ENCODE data around the gene NCBP2L. TPM values are rescaled to one million over a fixed set of nuclear protein-coding genes. Genes with fewer than 3 reads are reported as not detected.

NCBP2L gene
- total RNA-seq, 1 experiment from 2014 or later, result not detected

GRCh38 chrX:107730991-107731766 is 46.4 kb upstream of the NCBP2L start:
- ChIA-PET POLR2A (ENCODE audit: unreplicated experiment) (no interaction called here), CTCF (interaction anchor here (0.9 kb wide), 1 partner anchor 44 kb away, joined by 4 read pairs; the partner anchor contains the start of gene TSC22D3)
- peak overlapping the region; percentile 70 for H3K4me2 ChIP-seq (ENCODE audit: low read length)

GRCh38 chrX:107731831-107732502 is 45.6 kb upstream of the NCBP2L start:
- POLR2A ChIA-PET (ENCODE audit: unreplicated experiment), result no interaction called here
- H3K4me1 ChIP-seq (ENCODE audit: insufficient read depth, low read length), result peaks cover 46% of the 10 kb centered on the region
- DNase-seq, result peak; percentile 84
- no peaks in the 10 kb centered on the region for H3F3A ChIP-seq (ENCODE audit: low read length, unreplicated experiment)
- no peaks in the 10 kb centered on the region for H3K9me2 ChIP-seq (replicated peaks; ENCODE audit: low read length)
- no peaks in the 10 kb centered on the region for H3K9me3 ChIP-seq (ENCODE audit: low read length)
- no TSS peak for BruUV-seq (replicated peaks)
- no peaks in the 10 kb centered on the region for H3K27me3 ChIP-seq (ENCODE audit: low read length)
- TF ChIP-seq EZH2phosphoT487 (IDR thresholded peaks at IDR 0.05; ENCODE audit: borderline replicate concordance, low read length), result no peak
- TF ChIP-seq CTCF (conservative IDR thresholded peaks at IDR 0.05; ENCODE audit: low read depth, low read length), result no peak
- no peak for TF ChIP-seq EZH2 (IDR thresholded peaks at IDR 0.05; ENCODE audit: low read length, unreplicated experiment)
- CTCF ChIA-PET, result interaction anchor here (0.8 to 0.9 kb wide), 2 partner anchors 43 to 45 kb away, joined by 3 to 4 read pairs; partner anchors contain the start of genes NCBP2L and TSC22D3
- peak overlapping the region; percentile 30 for H3K27ac ChIP-seq (ENCODE audit: low read length)
- H3K9ac ChIP-seq (ENCODE audit: low read length), result no peak overlapping the region
- H3K4me2 ChIP-seq (ENCODE audit: low read length), result peak overlapping the region; percentile 70
- intact Hi-C loops (cut with micrococcal nuclease), result no loop called here
- H3K4me3 ChIP-seq (ENCODE audit: low read length), result no peak overlapping the region
- H3K79me2 ChIP-seq (ENCODE audit: low read length), result no peaks in the 10 kb centered on the region
- H2AFZ ChIP-seq (ENCODE audit: low read length), result no peak overlapping the region
- no peaks in the 10 kb centered on the region for H3K36me3 ChIP-seq (ENCODE audit: low read depth, low read length)
- ATAC-seq, result peak; percentile 68
- no peaks in the 10 kb centered on the region for H4K20me1 ChIP-seq (ENCODE audit: low read length)

More at GRCh38 chrX:107730991-107731766, 46.4 kb upstream of the NCBP2L start:
- H3K27me3 ChIP-seq (ENCODE audit: low read length), result no peaks in the 10 kb centered on the region
- no peaks in the 10 kb centered on the region for H3K9me3 ChIP-seq (ENCODE audit: low read length)
- H3K9me2 ChIP-seq (replicated peaks; ENCODE audit: low read length), result no peaks in the 10 kb centered on the region
- no peak overlapping the region for H3K4me3 ChIP-seq (ENCODE audit: low read length)
- ATAC-seq (no peak), DNase-seq (peak; percentile 54)
- H3K9ac ChIP-seq (ENCODE audit: low read length), result no peak overlapping the region
- intact Hi-C loops (cut with micrococcal nuclease), result no loop called here
- peak overlapping the region; percentile 38 for H3K27ac ChIP-seq (ENCODE audit: low read length)
- H3K79me2 ChIP-seq (ENCODE audit: low read length), result no peaks in the 10 kb centered on the region
- peaks cover 53% of the 10 kb centered on the region for H3K4me1 ChIP-seq (ENCODE audit: insufficient read depth, low read length)
- BruUV-seq (replicated peaks), result no TSS peak
- no peak for TF ChIP-seq EZH2 (IDR thresholded peaks at IDR 0.05; ENCODE audit: low read length, unreplicated experiment)
- TF ChIP-seq CTCF (conservative IDR thresholded peaks at IDR 0.05; ENCODE audit: low read depth, low read length), result no peak
- TF ChIP-seq EZH2phosphoT487 (IDR thresholded peaks at IDR 0.05; ENCODE audit: borderline replicate concordance, low read length), result no peak
- no peaks in the 10 kb centered on the region for H3K36me3 ChIP-seq (ENCODE audit: low read depth, low read length)
- H4K20me1 ChIP-seq (ENCODE audit: low read length), result no peaks in the 10 kb centered on the region
- no peak overlapping the region for H2AFZ ChIP-seq (ENCODE audit: low read length)
- peaks cover 3% of the 10 kb centered on the region for H3F3A ChIP-seq (ENCODE audit: low read length, unreplicated experiment)

Measured in PC-3 (cell line).